ENCODE results near the gene UBA6.

The UBA6 gene

DNA sequence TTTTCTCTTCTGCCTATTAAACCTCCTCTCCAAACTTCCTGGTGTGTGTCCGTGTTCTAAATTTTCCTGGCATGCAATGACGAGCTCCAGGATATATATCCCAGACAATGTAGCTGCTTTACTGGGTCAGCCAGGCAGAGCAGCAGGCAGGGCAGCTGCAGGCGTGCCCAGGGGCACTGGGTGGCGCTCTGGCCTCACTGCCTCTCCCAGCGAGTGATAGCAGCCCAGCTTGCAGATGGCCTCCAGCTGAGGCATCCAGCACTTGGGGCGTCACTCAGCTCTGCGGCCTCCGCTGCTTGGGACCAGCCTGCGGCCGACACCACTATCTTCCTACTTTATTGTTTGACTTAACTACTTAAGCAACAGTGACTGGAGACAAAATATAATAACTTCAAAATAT, 23.0 kb upstream of the UBA6 start:
- TF ChIP-seq CTCF (IDR thresholded peaks at IDR 0.05; ENCODE audit: extremely low read depth, insufficient read depth, missing control alignments) = no peak
- DNase-seq (ENCODE audit: low spot score) = no peak
- in situ Hi-C loops (cut with MboI; ENCODE audit: low pct_unique_long_range_greater_than_20kb, low sequenced_read_pairs, unreplicated experiment) = no loop called here

DNA sequence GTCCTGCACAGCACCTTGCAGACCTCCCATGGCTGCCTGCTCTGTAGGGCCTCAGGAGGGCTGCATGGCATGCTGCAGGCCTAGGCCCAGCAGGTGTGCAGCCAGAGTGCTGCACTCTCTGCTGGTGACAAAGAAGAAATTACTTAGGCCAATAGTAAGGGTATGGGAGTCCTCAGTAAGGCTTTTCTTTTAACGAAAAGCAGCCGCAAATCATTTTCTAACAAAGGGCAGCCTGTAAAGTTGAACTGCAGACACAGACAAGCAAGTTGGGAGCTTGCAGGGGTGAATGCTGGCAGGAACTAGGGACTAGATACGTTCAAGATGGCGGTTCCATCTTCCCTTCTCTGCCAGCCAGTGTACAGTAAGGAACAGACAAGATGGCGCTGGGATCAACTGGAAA, 22.4 kb upstream of the UBA6 start:
- no peak for TF ChIP-seq CTCF (IDR thresholded peaks at IDR 0.05; ENCODE audit: extremely low read depth, insufficient read depth, missing control alignments)
- DNase-seq (ENCODE audit: low spot score) = no peak
- in situ Hi-C loops (cut with MboI; ENCODE audit: low pct_unique_long_range_greater_than_20kb, low sequenced_read_pairs, unreplicated experiment) = no loop called here

DNA sequence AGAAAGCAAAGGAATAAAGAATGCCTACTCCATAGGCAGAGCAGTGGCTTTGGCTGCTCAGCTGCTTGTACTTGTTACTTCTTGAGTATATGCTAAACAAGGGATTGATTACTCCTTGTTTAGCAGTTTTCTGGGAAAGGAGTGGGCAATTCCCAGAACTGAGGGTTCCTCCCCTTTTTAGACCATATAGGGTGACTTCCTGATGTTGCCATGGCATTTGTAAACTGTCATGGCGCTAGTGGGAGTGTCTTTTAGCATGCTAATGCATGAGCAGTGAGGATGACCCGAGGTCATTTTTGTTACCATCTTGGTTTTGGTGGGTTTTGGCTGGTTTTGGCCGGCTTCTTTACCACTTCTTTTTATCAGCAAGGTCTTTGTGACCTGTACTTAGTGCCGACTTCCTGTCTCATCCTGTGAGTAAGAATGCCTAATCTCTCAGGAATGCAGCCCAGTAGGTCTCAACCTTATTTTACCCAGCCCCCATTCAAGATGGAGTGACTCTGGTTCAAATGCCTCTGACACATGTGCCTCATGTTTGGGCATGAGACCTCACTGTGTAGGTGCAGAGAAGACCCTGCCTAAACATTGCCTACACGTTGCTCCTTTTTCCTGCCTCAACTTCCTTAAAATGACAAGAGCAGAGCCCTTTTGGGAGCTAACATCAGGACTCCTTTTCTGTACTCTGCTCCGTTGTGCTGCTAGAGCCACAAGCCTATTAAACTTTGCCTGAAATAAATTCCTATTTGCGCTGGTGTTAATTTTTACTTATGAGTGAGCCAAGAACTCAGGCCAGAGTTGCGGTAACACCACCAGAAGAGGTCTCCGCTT, 21.0 kb upstream of the UBA6 start:
- in situ Hi-C loops (cut with MboI; ENCODE audit: low pct_unique_long_range_greater_than_20kb, low sequenced_read_pairs, unreplicated experiment) = no loop called here
- DNase-seq (ENCODE audit: low spot score) = no peak

GRCh38 chr4:67721315-67721769, 20.4 kb upstream of the UBA6 start:
- DNase-seq (ENCODE audit: low spot score) = no peak
- in situ Hi-C loops (cut with MboI; ENCODE audit: low pct_unique_long_range_greater_than_20kb, low sequenced_read_pairs, unreplicated experiment) = no loop called here
- no peak for TF ChIP-seq CTCF (IDR thresholded peaks at IDR 0.05; ENCODE audit: extremely low read depth, insufficient read depth, missing control alignments)

More for the DNA sequence above, 21.0 kb upstream of the UBA6 start:
- no peak for TF ChIP-seq CTCF (IDR thresholded peaks at IDR 0.05; ENCODE audit: extremely low read depth, insufficient read depth, missing control alignments)

- in situ Hi-C loops (cut with MboI; ENCODE audit: low pct_unique_long_range_greater_than_20kb, low sequenced_read_pairs, unreplicated experiment) = no loop called here
- no peak for TF ChIP-seq CTCF (IDR thresholded peaks at IDR 0.05; ENCODE audit: extremely low read depth, insufficient read depth, missing control alignments)
- no peak for DNase-seq (ENCODE audit: low spot score)
Measured at GRCh38 chr4:67719953-67720617, 19.1 kb upstream of the UBA6 start.

DNA sequence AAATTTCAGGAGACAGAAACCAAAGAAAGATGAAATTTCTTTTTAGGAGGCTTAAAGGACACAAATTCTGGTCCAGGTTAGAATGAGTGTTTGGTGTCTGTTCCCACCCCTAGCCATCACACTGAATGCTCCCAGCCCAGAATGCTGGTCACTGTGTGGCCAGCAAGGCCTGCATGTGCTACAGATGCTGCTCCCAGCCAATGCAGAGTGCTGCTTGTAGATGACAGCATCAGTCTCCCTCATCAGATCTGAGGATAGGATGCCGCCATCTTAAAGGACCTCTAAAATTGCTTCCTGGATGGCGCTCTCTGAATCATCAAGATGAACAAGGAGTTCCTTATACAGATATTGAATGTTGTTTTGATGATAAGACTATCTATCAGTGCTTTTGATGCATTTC, 17.9 kb upstream of the UBA6 start:
- in situ Hi-C loops (cut with MboI; ENCODE audit: low pct_unique_long_range_greater_than_20kb, low sequenced_read_pairs, unreplicated experiment) = no loop called here
- TF ChIP-seq CTCF (IDR thresholded peaks at IDR 0.05; ENCODE audit: extremely low read depth, insufficient read depth, missing control alignments) = no peak

More for the DNA sequence above, 17.9 kb upstream of the UBA6 start:
- no peak for DNase-seq (ENCODE audit: low spot score)

Measured in GM13977 (cell line).